Measurements from ENCODE around the gene ZNF771. TPM values are rescaled to one million over a fixed set of nuclear protein-coding genes. Genes with fewer than 3 reads are reported as not detected.

The ZNF771 gene
- polyA plus RNA-seq, 1 donor (not counting 4 experiments of a cell fraction or from before 2014, with no cell fraction given) = 4.0 TPM

DNA sequence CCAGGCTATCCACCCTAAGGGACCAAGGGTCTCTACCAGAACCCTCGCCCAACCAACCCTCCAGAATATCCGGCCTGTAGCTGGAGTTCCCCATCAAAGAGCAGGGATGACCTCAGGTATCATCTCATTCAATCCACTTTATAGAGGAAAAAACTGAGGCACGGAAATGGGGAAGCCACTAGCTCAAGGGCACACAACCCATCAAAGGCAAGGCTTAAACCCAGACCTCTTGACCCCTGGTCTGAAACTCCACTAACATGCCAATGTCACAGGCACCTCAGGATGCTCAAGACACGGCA is 38.7 kb upstream of the ZNF771 start:
- dilution Hi-C loops (cut with MboI; ENCODE audit: extremely low pct_ligation_motif_present, low sequenced_read_pairs) = no loop called here
- H3K27ac ChIP-seq (ENCODE audit: control insufficient read depth, insufficient read depth, low read length) = peak overlapping the region; percentile 73
- DNase-seq (ENCODE audit: low read depth, low spot score) (no peak), FAIRE-seq (no peak)
- H3K4me2 ChIP-seq (ENCODE audit: control insufficient read depth, extremely low read depth, insufficient read depth, low read depth, low read length) = peak overlapping the region; percentile 95
- H2AFZ ChIP-seq (ENCODE audit: control insufficient read depth, low read length) = no peak overlapping the region
- no peaks in the 10 kb centered on the region for H3K9me3 ChIP-seq (ENCODE audit: control insufficient read depth, low read depth, low read length)
- H3K27me3 ChIP-seq (ENCODE audit: control insufficient read depth, extremely low read depth, insufficient read depth, low read length) = no peaks in the 10 kb centered on the region
- H3K9me1 ChIP-seq (ENCODE audit: control insufficient read depth, extremely low read depth, insufficient read depth, low read length) = peaks cover 3% of the 10 kb centered on the region
- H3K36me3 ChIP-seq (ENCODE audit: control insufficient read depth in 2 of 2, extremely low read depth in 1 of 2, insufficient read depth in 2 of 2, low read length in 2 of 2) = peaks cover 5 to 23% of the 10 kb centered on the region in 2 experiments
- H3K4me3 ChIP-seq (ENCODE audit: control insufficient read depth in 2 of 3, extremely low read depth in 1 of 3, insufficient read depth in 2 of 3, low read depth in 1 of 3, low read length in 3 of 3) = peak overlapping the region; percentile 74 to 97 (median 82)
- no peak for TF ChIP-seq EZH2 (IDR thresholded peaks at IDR 0.05; ENCODE audit: low read length)
- TF ChIP-seq, protein P1, sequence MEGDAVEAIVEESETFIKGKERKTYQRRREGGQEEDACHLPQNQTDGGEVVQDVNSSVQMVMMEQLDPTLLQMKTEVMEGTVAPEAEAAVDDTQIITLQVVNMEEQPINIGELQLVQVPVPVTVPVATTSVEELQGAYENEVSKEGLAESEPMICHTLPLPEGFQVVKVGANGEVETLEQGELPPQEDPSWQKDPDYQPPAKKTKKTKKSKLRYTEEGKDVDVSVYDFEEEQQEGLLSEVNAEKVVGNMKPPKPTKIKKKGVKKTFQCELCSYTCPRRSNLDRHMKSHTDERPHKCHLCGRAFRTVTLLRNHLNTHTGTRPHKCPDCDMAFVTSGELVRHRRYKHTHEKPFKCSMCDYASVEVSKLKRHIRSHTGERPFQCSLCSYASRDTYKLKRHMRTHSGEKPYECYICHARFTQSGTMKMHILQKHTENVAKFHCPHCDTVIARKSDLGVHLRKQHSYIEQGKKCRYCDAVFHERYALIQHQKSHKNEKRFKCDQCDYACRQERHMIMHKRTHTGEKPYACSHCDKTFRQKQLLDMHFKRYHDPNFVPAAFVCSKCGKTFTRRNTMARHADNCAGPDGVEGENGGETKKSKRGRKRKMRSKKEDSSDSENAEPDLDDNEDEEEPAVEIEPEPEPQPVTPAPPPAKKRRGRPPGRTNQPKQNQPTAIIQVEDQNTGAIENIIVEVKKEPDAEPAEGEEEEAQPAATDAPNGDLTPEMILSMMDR (optimal IDR thresholded peaks at IDR 0.05 in 1 of 3, IDR thresholded peaks at IDR 0.05 in 1 of 3, conservative IDR thresholded peaks at IDR 0.05 in 1 of 3; ENCODE audit: extremely low read depth in 1 of 3, insufficient read depth in 2 of 3, low read length in 3 of 3) = no peak
- peak overlapping the region; percentile 80 for H3K9ac ChIP-seq (ENCODE audit: control insufficient read depth, extremely low read depth, insufficient read depth, low read length)
- H3K4me1 ChIP-seq (ENCODE audit: control insufficient read depth, extremely low read depth, insufficient read depth, low read length) = peaks cover 25% of the 10 kb centered on the region
- H4K20me1 ChIP-seq (ENCODE audit: control insufficient read depth, extremely low read depth, insufficient read depth, low read length) = peaks cover 12% of the 10 kb centered on the region
- H3K79me2 ChIP-seq (ENCODE audit: control insufficient read depth, insufficient read depth, low read length) = peaks cover 62% of the 10 kb centered on the region

DNA sequence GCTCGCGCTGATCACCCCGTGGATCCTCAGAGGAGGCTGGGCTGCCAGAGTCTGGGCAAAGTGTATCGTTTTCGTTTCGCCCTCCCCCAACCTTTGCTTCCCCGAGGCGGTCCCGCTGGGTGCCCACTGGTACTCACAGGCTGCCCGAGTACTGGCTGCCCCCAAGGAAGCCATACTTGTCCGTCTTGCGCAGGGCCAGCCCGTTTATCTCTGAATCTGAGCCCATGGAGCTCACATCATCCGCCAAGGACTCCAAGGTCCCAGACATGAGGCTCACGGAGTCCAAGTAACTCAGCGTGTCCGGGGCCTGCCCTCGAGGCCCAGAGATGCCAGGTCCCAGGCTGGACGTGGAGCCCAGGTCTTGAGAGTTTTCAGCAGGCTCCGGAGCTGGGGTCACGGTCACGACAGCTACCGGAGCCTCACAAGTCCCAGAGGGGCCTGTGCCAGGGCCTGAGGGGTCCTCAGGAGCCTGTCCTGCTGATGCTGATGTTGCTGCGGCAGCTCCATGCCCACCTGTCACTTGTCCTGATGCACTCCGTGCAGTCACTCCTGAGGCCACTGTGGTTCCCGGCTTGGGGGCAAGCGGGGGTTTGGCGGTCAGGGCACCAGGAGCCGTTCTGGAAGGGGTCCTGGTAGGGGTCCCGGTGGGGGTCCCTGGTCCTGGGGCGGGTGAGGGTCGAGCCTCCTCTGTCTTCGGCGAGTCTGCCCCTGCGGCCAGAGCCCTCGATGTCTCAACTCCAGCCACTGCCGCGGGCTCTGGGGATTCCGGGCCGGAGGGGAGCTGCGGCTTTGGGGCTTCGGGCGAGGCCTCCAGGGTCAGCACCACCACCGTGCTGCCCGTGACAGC is 38.1 kb upstream of the ZNF771 start:
- Histone ChIP-seq H3K9me3 (ENCODE audit: control insufficient read depth, low read depth, low read length) (no peaks in the 10 kb centered on the region), H3K4me3 (ENCODE audit: control insufficient read depth in 2 of 3, extremely low read depth in 1 of 3, insufficient read depth in 2 of 3, low read depth in 1 of 3, low read length in 3 of 3) (peak overlapping the region; percentile 74 to 97 (median 82)), H3K27me3 (ENCODE audit: control insufficient read depth, extremely low read depth, insufficient read depth, low read length) (no peaks in the 10 kb centered on the region), H3K4me2 (ENCODE audit: control insufficient read depth, extremely low read depth, insufficient read depth, low read depth, low read length) (peak overlapping the region; percentile 95), H3K79me2 (ENCODE audit: control insufficient read depth, insufficient read depth, low read length) (peaks cover 57% of the 10 kb centered on the region), H2AFZ (ENCODE audit: control insufficient read depth, low read length) (no peak overlapping the region), H3K36me3 (ENCODE audit: control insufficient read depth in 2 of 2, extremely low read depth in 1 of 2, insufficient read depth in 2 of 2, low read length in 2 of 2) (peaks cover 5 to 23% of the 10 kb centered on the region in 2 experiments), H3K27ac (ENCODE audit: control insufficient read depth, insufficient read depth, low read length) (peak overlapping the region; percentile 73), H3K9ac (ENCODE audit: control insufficient read depth, extremely low read depth, insufficient read depth, low read length) (peak overlapping the region; percentile 80), H4K20me1 (ENCODE audit: control insufficient read depth, extremely low read depth, insufficient read depth, low read length) (peaks cover 12% of the 10 kb centered on the region), H3K9me1 (ENCODE audit: control insufficient read depth, extremely low read depth, insufficient read depth, low read length) (peaks cover 3% of the 10 kb centered on the region), H3K4me1 (ENCODE audit: control insufficient read depth, extremely low read depth, insufficient read depth, low read length) (peaks cover 25% of the 10 kb centered on the region)
- dilution Hi-C loops (cut with MboI; ENCODE audit: extremely low pct_ligation_motif_present, low sequenced_read_pairs) = no loop called here
- no peak for TF ChIP-seq EZH2 (IDR thresholded peaks at IDR 0.05; ENCODE audit: low read length)
- TF ChIP-seq, protein P1 (optimal IDR thresholded peaks at IDR 0.05 in 1 of 3, IDR thresholded peaks at IDR 0.05 in 1 of 3, conservative IDR thresholded peaks at IDR 0.05 in 1 of 3; ENCODE audit: extremely low read depth in 1 of 3, insufficient read depth in 2 of 3, low read length in 3 of 3) = no peak
- FAIRE-seq = no peak
- no peak for DNase-seq (ENCODE audit: low read depth, low spot score)
